SJCRH30 (cell line): Measurements from ENCODE around the gene CYP1B1. TPM values are rescaled to one million over a fixed set of nuclear protein-coding genes. Genes with fewer than 3 reads are reported as not detected.
"Not testable (repeated sequence)": the region's sequence is repeated elsewhere in the genome, so short reads cannot be mapped to it uniquely, and the experiment has no call there.

Experiments used
- DNase-seq, 2 experiments: peaks; one replicate each; pipeline ENCODE4 v3.0.0-alpha.2; 2015 to 2020
- H3K27ac ChIP-seq: fragments of 250-450 bp; sonication (Bioruptor Pico); 2 replicates; pipeline ENCODE4 v1.5.1; 2020; ENCODE audit warnings: mild to moderate bottlenecking, moderate library complexity
- H3K27me3 ChIP-seq: fragments of 250-450 bp; sonication (Bioruptor Pico); 2 replicates; pipeline ENCODE4 v1.5.1; 2020; ENCODE audit warnings: mild to moderate bottlenecking, moderate library complexity
- H3K36me3 ChIP-seq: fragments of 250-450 bp; sonication (Bioruptor Pico); 2 replicates; pipeline ENCODE4 v1.5.1; 2020; ENCODE audit warnings: mild to moderate bottlenecking, moderate library complexity
- H3K4me1 ChIP-seq: fragments of 250-450 bp; sonication (Bioruptor Pico); 2 replicates; pipeline ENCODE4 v1.5.1; 2020; ENCODE audit warnings: mild to moderate bottlenecking, moderate library complexity
- H3K4me3 ChIP-seq: fragments of 250-450 bp; sonication (Bioruptor Pico); 2 replicates; pipeline ENCODE4 v1.5.1; 2020; ENCODE audit warnings: mild to moderate bottlenecking, moderate library complexity
- H3K9me3 ChIP-seq: fragments of 250-450 bp; sonication (Bioruptor Pico); replicated peaks from 2 replicates; pipeline ENCODE4 v1.5.1; 2020; ENCODE audit warnings: mild to moderate bottlenecking, moderate library complexity
- total RNA-seq: library from RNA; depleted of rRNA; stranded (reverse); fragments of >200 nt; shearing (Covaris generic); gene quantifications from 2 replicates; pipeline ENCODE4 v1.2.3, GENCODE V29; 2014; rRNA removed

Gene CYP1B1
- not detected in 2 replicates for total RNA-seq

DNA sequence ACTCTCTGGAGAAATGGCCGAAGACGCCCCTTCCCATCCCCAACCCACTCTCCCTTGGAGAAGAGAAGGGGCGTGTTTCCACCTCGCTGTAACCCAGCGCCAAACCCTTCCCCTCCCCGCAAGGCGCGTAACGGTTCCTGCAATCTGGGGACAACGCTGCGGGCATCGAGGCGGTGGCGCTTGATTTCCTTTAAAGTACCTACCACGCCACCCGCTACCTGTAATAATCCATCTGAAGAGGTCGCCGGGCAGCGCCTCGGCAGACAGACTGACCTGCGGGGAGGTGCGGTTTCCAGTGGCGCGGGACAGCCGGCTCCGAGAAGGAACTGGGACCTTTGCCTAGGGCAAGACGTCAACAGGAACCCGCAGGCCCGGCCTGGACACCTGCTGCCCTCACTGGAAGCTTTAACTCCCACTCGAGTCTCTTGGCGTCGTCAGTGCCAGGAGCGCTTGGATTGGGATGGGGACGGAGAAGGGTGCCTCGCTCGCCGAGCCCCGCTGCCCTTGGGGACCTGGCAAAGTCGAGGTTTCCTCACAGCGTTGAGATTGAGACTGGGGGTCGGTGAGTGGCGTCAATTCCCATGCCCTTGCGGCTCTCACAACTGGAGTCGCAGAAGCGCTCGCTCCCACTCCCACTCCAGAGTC is at the start of gene CYP1B1:
Gene CYP1B1 (minus strand): TSS at position 645 of the 645 bp plus-strand sequence. CDS start 763 bp downstream, outside the sequence.
- H3K27ac ChIP-seq: no peak within 1 kb of the TSS
- no peaks in the 10 kb centered on the region for H3K27me3 ChIP-seq
- no peak within 1 kb of the TSS for H3K4me3 ChIP-seq
- DNase-seq: no peak
- no peaks in the 10 kb centered on the region for H3K4me1 ChIP-seq
- no peaks in the 10 kb centered on the region for H3K9me3 ChIP-seq
- no peaks in the 10 kb centered on the region for H3K36me3 ChIP-seq

- Histone ChIP-seq H3K4me1 (no peaks in the 10 kb centered on the region), H3K27me3 (0 out of 2 replicates have a peak, but pooled peaks cover 5% of the 10 kb centered on the region), H3K27ac (no peak overlapping the region), H3K4me3 (no peak overlapping the region), H3K9me3 (peaks cover 8% of the 10 kb centered on the region; the same call in 1 of the 2 replicates), H3K36me3 (no peaks in the 10 kb centered on the region)
- no peak for DNase-seq
Observed at GRCh38 chr2:38125007-38125406, 49.1 kb upstream of the CYP1B1 start.

GRCh38 chr2:38123911-38124310 is 48.0 kb upstream of the CYP1B1 start:
- Histone ChIP-seq H3K4me3 (no peak overlapping the region), H3K36me3 (no peaks in the 10 kb centered on the region), H3K4me1 (no peaks in the 10 kb centered on the region), H3K27me3 (0 out of 2 replicates have a peak, but pooled peaks cover 5% of the 10 kb centered on the region), H3K9me3 (peaks cover 8% of the 10 kb centered on the region; the same call in 1 of the 2 replicates), H3K27ac (no peak overlapping the region)
- DNase-seq: no peak

DNA sequence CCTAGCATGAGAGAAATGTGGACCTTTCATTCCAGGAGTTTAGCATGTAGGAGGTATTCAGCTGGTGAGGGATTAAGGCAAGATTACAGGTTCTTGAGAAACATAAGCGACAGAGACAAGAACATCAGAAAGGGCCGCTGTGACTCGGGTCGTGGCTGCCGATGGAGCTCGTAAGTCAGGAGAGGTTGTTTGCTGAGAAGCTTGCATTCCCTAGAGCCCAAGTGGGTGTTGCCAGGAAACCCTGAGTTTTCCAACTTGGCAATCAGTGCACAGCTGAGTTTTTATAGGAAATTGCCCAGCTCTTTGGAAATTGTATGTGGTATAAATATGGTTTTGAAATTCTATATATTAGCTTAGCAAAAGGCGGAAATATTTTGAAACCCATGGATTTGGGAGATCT is 46.4 kb upstream of the CYP1B1 start:
- no peak overlapping the region for H3K4me3 ChIP-seq
- 0 out of 2 replicates have a peak, but pooled peaks cover 5% of the 10 kb centered on the region for H3K27me3 ChIP-seq
- H3K9me3 ChIP-seq: peaks cover 8% of the 10 kb centered on the region; the same call in 1 of the 2 replicates
- H3K36me3 ChIP-seq: no peaks in the 10 kb centered on the region
- H3K4me1 ChIP-seq: no peaks in the 10 kb centered on the region
- no peak for DNase-seq
- no peak overlapping the region for H3K27ac ChIP-seq

DNA sequence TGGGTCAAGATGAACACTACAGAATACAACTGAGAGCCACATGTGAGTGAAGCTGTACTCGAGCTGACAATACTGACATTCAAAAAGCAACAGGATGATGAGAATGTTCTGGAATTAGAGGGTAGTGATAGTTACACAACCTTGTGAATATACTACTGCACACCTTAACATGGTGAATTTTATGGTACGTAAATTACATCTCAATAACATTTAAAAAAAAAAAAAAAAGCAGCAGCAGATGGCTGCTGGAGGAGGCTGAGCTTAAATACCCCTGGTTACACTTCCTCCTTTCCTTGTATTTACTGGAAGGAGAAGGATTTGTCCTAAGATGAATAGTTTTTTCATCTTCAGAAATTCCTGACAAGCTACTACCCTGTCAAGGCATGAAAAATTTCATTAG is 45.5 kb upstream of the CYP1B1 start:
- Histone ChIP-seq H3K27ac (no peak overlapping the region), H3K27me3 (0 out of 2 replicates have a peak, but pooled peaks cover 5% of the 10 kb centered on the region), H3K4me1 (no peaks in the 10 kb centered on the region), H3K36me3 (no peaks in the 10 kb centered on the region), H3K9me3 (peaks cover 1% of the 10 kb centered on the region; the same call in 1 of the 2 replicates), H3K4me3 (no peak overlapping the region)
- DNase-seq: no peak

DNA sequence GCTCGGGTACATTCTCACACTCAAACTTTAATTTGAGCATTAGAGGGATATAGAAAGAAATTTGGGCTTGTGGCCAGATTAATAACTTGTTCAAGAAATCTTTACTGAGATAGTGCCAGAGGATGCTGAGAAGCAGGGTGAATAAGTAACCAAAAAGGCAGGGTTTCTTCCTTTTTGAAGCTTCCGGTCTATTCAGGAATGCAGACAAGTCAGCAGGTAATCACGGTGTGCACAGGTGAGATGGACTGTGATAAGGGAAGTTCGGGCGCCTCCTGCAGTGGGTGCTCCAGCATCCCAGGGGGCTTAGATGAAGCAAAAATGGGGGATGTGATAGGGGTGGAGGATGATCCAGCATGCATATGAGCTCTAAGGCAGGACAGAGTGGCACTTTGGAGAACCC is 44.9 kb upstream of the CYP1B1 start:
- no peak for DNase-seq
- H3K4me1 ChIP-seq: no peaks in the 10 kb centered on the region
- H3K4me3 ChIP-seq: no peak overlapping the region
- H3K27ac ChIP-seq: no peak overlapping the region
- H3K9me3 ChIP-seq: no peaks in the 10 kb centered on the region
- H3K36me3 ChIP-seq: no peaks in the 10 kb centered on the region
- H3K27me3 ChIP-seq: 0 out of 2 replicates have a peak, but pooled peaks cover 5% of the 10 kb centered on the region

GRCh38 chr2:38120264-38120592 is 44.3 kb upstream of the CYP1B1 start:
- Histone ChIP-seq H3K4me1 (no peaks in the 10 kb centered on the region), H3K4me3 (no peak overlapping the region), H3K27me3 (0 out of 2 replicates have a peak, but pooled peaks cover 5% of the 10 kb centered on the region), H3K27ac (no peak overlapping the region), H3K9me3 (no peaks in the 10 kb centered on the region), H3K36me3 (no peaks in the 10 kb centered on the region)
- no peak for DNase-seq

DNA sequence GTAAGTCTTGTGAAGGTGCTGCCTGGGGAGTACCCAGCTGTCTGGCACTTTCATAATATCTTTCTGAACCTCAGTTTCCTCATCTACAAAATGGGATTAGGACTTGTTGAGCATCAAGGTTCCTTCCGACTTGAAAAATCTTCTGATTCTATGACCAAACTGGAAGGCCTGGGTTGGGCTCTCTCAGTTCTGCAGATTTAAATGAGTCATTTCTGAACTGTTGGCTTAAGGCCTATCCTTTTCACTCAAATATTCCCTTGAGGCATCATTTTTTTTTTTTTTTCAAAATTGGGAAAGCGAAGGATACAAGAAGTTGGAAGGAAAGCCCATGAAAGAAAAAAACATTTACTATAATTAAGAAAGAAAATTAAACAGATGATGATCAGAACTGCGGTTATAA is 40.8 kb upstream of the CYP1B1 start:
- Histone ChIP-seq H3K4me3 (no peak overlapping the region), H3K36me3 (no peaks in the 10 kb centered on the region), H3K27ac (no peak overlapping the region), H3K9me3 (no peaks in the 10 kb centered on the region), H3K27me3 (0 out of 2 replicates have a peak, but pooled peaks cover 5% of the 10 kb centered on the region), H3K4me1 (no peaks in the 10 kb centered on the region)
- no peak for DNase-seq

- H3K9me3 ChIP-seq: no peaks in the 10 kb centered on the region
Observed at GRCh38 chr2:38115216-38116032, 39.5 kb upstream of the CYP1B1 start.

GRCh38 chr2:38113981-38114708 is 38.2 kb upstream of the CYP1B1 start:
- H3K36me3 ChIP-seq: no peaks in the 10 kb centered on the region; the same call in 1 of the 2 replicates
- H3K27me3 ChIP-seq: no peaks in the 10 kb centered on the region
- no peaks in the 10 kb centered on the region for H3K9me3 ChIP-seq
- no peak overlapping the region for H3K27ac ChIP-seq
- no peak overlapping the region for H3K4me3 ChIP-seq
- H3K4me1 ChIP-seq: no peaks in the 10 kb centered on the region
- no peak for DNase-seq

More at GRCh38 chr2:38115216-38116032, 39.5 kb upstream of the CYP1B1 start:
- Histone ChIP-seq H3K27me3 (0 out of 2 replicates have a peak, but pooled peaks cover under 1% of the 10 kb centered on the region), H3K27ac (no peak overlapping the region), H3K4me1 (no peaks in the 10 kb centered on the region), H3K36me3 (no peaks in the 10 kb centered on the region; the same call in 1 of the 2 replicates), H3K4me3 (no peak overlapping the region)
- peak; percentile 77 to 91 for DNase-seq

- H3K36me3 ChIP-seq: no peaks in the 10 kb centered on the region; the same call in 1 of the 2 replicates
- H3K4me3 ChIP-seq: no peak overlapping the region
- no peak for DNase-seq
- H3K27me3 ChIP-seq: no peaks in the 10 kb centered on the region
- no peaks in the 10 kb centered on the region for H3K9me3 ChIP-seq
- no peak overlapping the region for H3K27ac ChIP-seq
- no peaks in the 10 kb centered on the region for H3K4me1 ChIP-seq
Observed at GRCh38 chr2:38113051-38113450, 37.1 kb upstream of the CYP1B1 start.

GRCh38 chr2:38111350-38111749 is 35.4 kb upstream of the CYP1B1 start:
- not testable (repeated sequence) for H3K4me3 ChIP-seq, H3K27me3 ChIP-seq, H3K4me1 ChIP-seq, H3K36me3 ChIP-seq, H3K27ac ChIP-seq, H3K9me3 ChIP-seq, DNase-seq

DNA sequence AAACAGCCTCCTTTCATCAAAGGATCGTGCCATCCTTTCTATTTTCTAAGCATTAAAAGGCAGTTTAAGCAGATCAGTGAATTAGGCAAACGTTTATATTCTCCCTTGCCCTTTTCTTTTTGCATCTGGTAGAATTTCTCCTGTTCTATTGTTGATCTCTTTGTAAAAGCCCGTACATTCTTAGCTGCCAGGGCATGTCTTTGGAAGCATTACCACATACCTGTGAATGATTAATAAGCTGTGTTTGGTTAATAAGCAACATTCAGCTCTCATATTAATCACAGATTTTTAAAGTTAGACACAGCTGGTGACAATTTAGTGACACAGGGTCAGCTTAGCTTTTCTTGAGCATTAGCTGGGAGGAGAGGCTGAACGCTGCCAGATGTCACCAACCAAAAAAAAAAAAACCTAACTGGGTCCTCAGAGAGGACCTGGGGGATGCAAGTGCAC is 33.8 kb upstream of the CYP1B1 start:
- DNase-seq: no peak
- Histone ChIP-seq H3K36me3 (no peaks in the 10 kb centered on the region; the same call in 1 of the 2 replicates), H3K4me3 (no peak overlapping the region), H3K27me3 (no peaks in the 10 kb centered on the region), H3K4me1 (no peaks in the 10 kb centered on the region), H3K27ac (no peak overlapping the region), H3K9me3 (no peaks in the 10 kb centered on the region)

DNA sequence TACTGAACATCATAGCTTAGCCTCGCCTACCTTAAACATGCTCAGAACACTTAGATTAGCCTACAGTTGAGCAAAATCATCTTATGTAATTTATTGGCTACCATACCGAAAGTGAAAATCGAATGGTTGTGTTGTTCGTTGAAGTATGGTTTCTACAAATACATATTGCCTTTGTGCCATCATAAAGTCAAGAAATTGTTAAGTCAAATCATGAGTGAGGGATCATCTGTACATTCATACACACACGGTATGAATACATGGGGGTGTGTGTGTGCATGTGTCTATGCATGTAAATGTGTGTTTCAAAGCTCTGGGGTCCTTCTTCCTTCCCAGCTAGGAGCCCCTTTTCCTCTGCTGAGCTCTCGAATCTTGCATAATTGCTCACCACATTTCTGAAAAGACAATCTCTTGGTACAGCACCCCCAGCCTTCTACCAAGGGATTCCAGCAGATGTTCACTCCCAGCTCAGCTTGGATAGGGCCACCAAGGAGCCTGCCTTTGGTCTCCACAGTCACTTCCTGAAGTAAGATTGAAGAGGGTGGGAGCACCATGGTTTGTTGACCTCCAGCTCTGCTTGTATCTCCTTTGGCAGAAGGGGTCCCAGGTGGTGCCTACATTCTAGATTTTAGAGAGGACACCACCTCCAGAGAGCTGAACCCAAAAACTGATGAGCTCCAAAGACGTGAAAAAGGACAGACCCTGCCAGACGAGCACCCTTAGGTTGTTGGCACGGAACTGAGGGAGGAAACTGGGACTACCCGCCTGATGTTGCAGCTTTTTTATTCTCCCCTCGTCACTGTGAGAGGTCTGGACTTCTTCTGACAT is 33.2 kb upstream of the CYP1B1 start:
- no peaks in the 10 kb centered on the region for H3K4me1 ChIP-seq
- H3K4me3 ChIP-seq: no peak overlapping the region

More for the DNA sequence above, 33.2 kb upstream of the CYP1B1 start:
- 0 out of 2 replicates have a peak, but pooled peaks cover 3% of the 10 kb centered on the region for H3K9me3 ChIP-seq
- H3K36me3 ChIP-seq: no peaks in the 10 kb centered on the region; the same call in 1 of the 2 replicates
- H3K27ac ChIP-seq: no peak overlapping the region
- no peaks in the 10 kb centered on the region for H3K27me3 ChIP-seq
- no peak for DNase-seq
